HEK293 (cell line): ENCODE data around the gene MECR.

Experiments
- FEZF1 ChIP-seq: fragments of 450-650 bp; formaldehyde crosslinking; IDR thresholded peaks from 2 replicates; pipeline ENCODE4 v1.5.1; 2016; ENCODE audit warnings: missing biosample characterization, missing genetic modification characterization
- GLIS2 ChIP-seq: fragments of 450-650 bp; formaldehyde crosslinking; IDR thresholded peaks from 2 replicates; pipeline ENCODE4 v1.5.1; 2016; ENCODE audit warnings: missing biosample characterization, missing genetic modification characterization
- HOXC10 ChIP-seq: sonication (generic); formaldehyde crosslinking; IDR thresholded peaks from 2 replicates; pipeline ENCODE4 v1.8.1; 2023; ENCODE audit warnings: mild to moderate bottlenecking, missing genetic modification reagents
- KLF10 ChIP-seq: fragments of 450-650 bp; IDR thresholded peaks from 2 replicates; pipeline ENCODE4 v1.5.1; 2018; ENCODE audit warnings: missing biosample characterization, mild to moderate bottlenecking, missing genetic modification characterization
- MYNN ChIP-seq: fragments of 450-650 bp; formaldehyde crosslinking; IDR thresholded peaks from 2 replicates; pipeline ENCODE4 v1.5.1; 2016; ENCODE audit warnings: missing biosample characterization, missing genetic modification characterization, borderline replicate concordance
- OVOL3 ChIP-seq: fragments of 450-650 bp; formaldehyde crosslinking; IDR thresholded peaks from 2 replicates; pipeline ENCODE4 v1.5.1; 2016; ENCODE audit warnings: missing biosample characterization, missing genetic modification characterization
- RBAK ChIP-seq: fragments of 450-650 bp; formaldehyde crosslinking; IDR thresholded peaks from 2 replicates; pipeline ENCODE4 v1.5.1; 2016; ENCODE audit warnings: missing biosample characterization, missing genetic modification characterization
- TCF7L2 ChIP-seq: IDR thresholded peaks from 2 replicates; pipeline ENCODE4 v1.6.1; 2011; ENCODE audit warnings: low read depth, mild to moderate bottlenecking, inconsistent platforms, low read length, moderate library complexity, borderline replicate concordance
- ZBTB21 ChIP-seq: fragments of 450-650 bp; formaldehyde crosslinking; IDR thresholded peaks from 2 replicates; pipeline ENCODE4 v1.5.1; 2017; ENCODE audit warnings: missing biosample characterization, missing genetic modification characterization
- ZFP41 ChIP-seq: fragments of 450-650 bp; formaldehyde crosslinking; IDR thresholded peaks from 2 replicates; pipeline ENCODE4 v1.5.1; 2016; ENCODE audit warnings: missing biosample characterization, missing genetic modification characterization, borderline replicate concordance
- ZNF10 ChIP-seq: fragments of 450-650 bp; formaldehyde crosslinking; IDR thresholded peaks from 2 replicates; pipeline ENCODE4 v1.5.1; 2017; ENCODE audit warnings: missing biosample characterization, missing genetic modification characterization
- ZNF132 ChIP-seq: fragments of 450-650 bp; formaldehyde crosslinking; IDR thresholded peaks from 2 replicates; pipeline ENCODE4 v1.5.1; 2017; ENCODE audit warnings: missing biosample characterization, missing genetic modification characterization, borderline replicate concordance
- ZNF138 ChIP-seq: fragments of 450-650 bp; formaldehyde crosslinking; IDR thresholded peaks from 2 replicates; pipeline ENCODE4 v1.5.1; 2016; ENCODE audit warnings: missing biosample characterization, missing genetic modification characterization, borderline replicate concordance
- ZNF16 ChIP-seq: fragments of 450-650 bp; formaldehyde crosslinking; IDR thresholded peaks from 2 replicates; pipeline ENCODE4 v1.5.1; 2016; ENCODE audit warnings: low read depth, missing biosample characterization, missing genetic modification characterization
- ZNF184 ChIP-seq: fragments of 450-650 bp; IDR thresholded peaks from 2 replicates; pipeline ENCODE4 v1.5.1; 2018; ENCODE audit warnings: missing biosample characterization, mild to moderate bottlenecking, missing genetic modification characterization
- ZNF398 ChIP-seq: fragments of 450-650 bp; formaldehyde crosslinking; IDR thresholded peaks from 2 replicates; pipeline ENCODE4 v1.5.1; 2017; ENCODE audit warnings: missing biosample characterization, missing genetic modification characterization
- ZNF404 ChIP-seq: fragments of 450-650 bp; formaldehyde crosslinking; IDR thresholded peaks from 2 replicates; pipeline ENCODE4 v1.5.1; 2017; ENCODE audit warnings: missing biosample characterization, missing genetic modification characterization
- ZNF423 ChIP-seq: fragments of 450-650 bp; formaldehyde crosslinking; IDR thresholded peaks from 2 replicates; pipeline ENCODE4 v1.5.1; 2016; ENCODE audit warnings: missing biosample characterization, missing genetic modification characterization
- ZNF510 ChIP-seq: fragments of 450-650 bp; formaldehyde crosslinking; IDR thresholded peaks from 2 replicates; pipeline ENCODE4 v1.5.1; 2018; ENCODE audit warnings: mild to moderate bottlenecking, missing genetic modification characterization, missing biosample characterization; ENCODE audit not compliant: insufficient replicate concordance
- ZNF530 ChIP-seq: fragments of 450-650 bp; formaldehyde crosslinking; IDR thresholded peaks from 2 replicates; pipeline ENCODE4 v1.5.1; 2016; ENCODE audit warnings: low read depth, missing biosample characterization, missing genetic modification characterization
- ZNF544 ChIP-seq: fragments of 450-650 bp; formaldehyde crosslinking; IDR thresholded peaks from 2 replicates; pipeline ENCODE4 v1.5.0; 2017; ENCODE audit warnings: missing biosample characterization, missing genetic modification characterization
- ZNF549 ChIP-seq: fragments of 450-650 bp; IDR thresholded peaks from 2 replicates; pipeline ENCODE4 v1.5.1; 2018; ENCODE audit warnings: missing biosample characterization, missing genetic modification characterization, mild to moderate bottlenecking, inconsistent platforms, moderate library complexity
- ZNF560 ChIP-seq: fragments of 450-650 bp; formaldehyde crosslinking; IDR thresholded peaks from 2 replicates; pipeline ENCODE4 v1.5.1; 2017; ENCODE audit warnings: missing biosample characterization, missing genetic modification characterization, borderline replicate concordance
- ZNF645 ChIP-seq: fragments of 450-650 bp; formaldehyde crosslinking; IDR thresholded peaks from 2 replicates; pipeline ENCODE4; 2016; ENCODE audit warnings: missing biosample characterization, missing genetic modification characterization
- ZNF785 ChIP-seq: fragments of 450-650 bp; formaldehyde crosslinking; IDR thresholded peaks from 2 replicates; pipeline ENCODE4 v1.5.1; 2016; ENCODE audit warnings: missing biosample characterization, missing genetic modification characterization
- ZNF791 ChIP-seq: fragments of 450-650 bp; formaldehyde crosslinking; IDR thresholded peaks from 2 replicates; pipeline ENCODE4 v1.5.1; 2016; ENCODE audit warnings: missing biosample characterization, missing genetic modification characterization
- ZNF830 ChIP-seq: fragments of 450-650 bp; IDR thresholded peaks from 2 replicates; pipeline ENCODE4 v1.5.0; 2018; ENCODE audit warnings: missing biosample characterization, missing genetic modification characterization, low read depth, mild to moderate bottlenecking, moderate library complexity
- TF ChIP-seq, protein P1 (sequence below): fragments of 450-650 bp; formaldehyde crosslinking; IDR thresholded peaks from 2 replicates; pipeline ENCODE4 v1.5.1; 2017; ENCODE audit warnings: missing biosample characterization, missing genetic modification characterization
- TF ChIP-seq, protein P2 (sequence below): fragments of 450-650 bp; formaldehyde crosslinking; optimal IDR thresholded peaks from 2 replicates; pipeline ENCODE3; 2016; ENCODE audit warnings: missing biosample characterization, mild to moderate bottlenecking, missing genetic modification characterization

MECR gene

GRCh38 chr1:29181413-29182225, 49.1 kb downstream of the MECR start, which contains the start of gene SRSF4 (continued):
- TF ChIP-seq FEZF1 (tag by site-specific recombination), result peak; percentile 27; the same call in 1 of the 2 replicates
- no peak for TF ChIP-seq ZNF791 (tag by site-specific recombination)
- 0 out of 2 replicates have a peak, but pooled peaks have one; percentile 11 for TF ChIP-seq ZNF16 (tag by site-specific recombination)
- TF ChIP-seq, protein P1, sequence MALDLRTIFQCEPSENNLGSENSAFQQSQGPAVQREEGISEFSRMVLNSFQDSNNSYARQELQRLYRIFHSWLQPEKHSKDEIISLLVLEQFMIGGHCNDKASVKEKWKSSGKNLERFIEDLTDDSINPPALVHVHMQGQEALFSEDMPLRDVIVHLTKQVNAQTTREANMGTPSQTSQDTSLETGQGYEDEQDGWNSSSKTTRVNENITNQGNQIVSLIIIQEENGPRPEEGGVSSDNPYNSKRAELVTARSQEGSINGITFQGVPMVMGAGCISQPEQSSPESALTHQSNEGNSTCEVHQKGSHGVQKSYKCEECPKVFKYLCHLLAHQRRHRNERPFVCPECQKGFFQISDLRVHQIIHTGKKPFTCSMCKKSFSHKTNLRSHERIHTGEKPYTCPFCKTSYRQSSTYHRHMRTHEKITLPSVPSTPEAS (tag by site-specific recombination), result peak; percentile 60
- no peak for TF ChIP-seq ZNF132 (tag by site-specific recombination)
- no peak for TF ChIP-seq TCF7L2
- no peak for TF ChIP-seq ZNF645 (tag by site-specific recombination)
- 0 out of 2 replicates have a peak, but pooled peaks have one; percentile 85 for TF ChIP-seq HOXC10
- no peak for TF ChIP-seq ZBTB21 (tag by site-specific recombination)
- no peak for TF ChIP-seq RBAK (tag by site-specific recombination)
- 0 out of 2 replicates have a peak, but pooled peaks have one; percentile 9 for TF ChIP-seq ZNF10 (tag by site-specific recombination)
- TF ChIP-seq ZNF560 (tag by site-specific recombination), result no peak
- no peak; the same call in 1 of the 2 replicates for TF ChIP-seq ZNF549 (tag by site-specific recombination)
- TF ChIP-seq ZNF510 (tag by site-specific recombination), result no peak
- TF ChIP-seq ZFP41 (tag by site-specific recombination), result no peak
- peak; percentile 51 for TF ChIP-seq GLIS2
- TF ChIP-seq ZNF184 (tag by site-specific recombination), result no peak
- peak; percentile 95 for TF ChIP-seq KLF10 (tag by site-specific recombination)
- no peak for TF ChIP-seq MYNN (tag by site-specific recombination)
- TF ChIP-seq, protein P2, sequence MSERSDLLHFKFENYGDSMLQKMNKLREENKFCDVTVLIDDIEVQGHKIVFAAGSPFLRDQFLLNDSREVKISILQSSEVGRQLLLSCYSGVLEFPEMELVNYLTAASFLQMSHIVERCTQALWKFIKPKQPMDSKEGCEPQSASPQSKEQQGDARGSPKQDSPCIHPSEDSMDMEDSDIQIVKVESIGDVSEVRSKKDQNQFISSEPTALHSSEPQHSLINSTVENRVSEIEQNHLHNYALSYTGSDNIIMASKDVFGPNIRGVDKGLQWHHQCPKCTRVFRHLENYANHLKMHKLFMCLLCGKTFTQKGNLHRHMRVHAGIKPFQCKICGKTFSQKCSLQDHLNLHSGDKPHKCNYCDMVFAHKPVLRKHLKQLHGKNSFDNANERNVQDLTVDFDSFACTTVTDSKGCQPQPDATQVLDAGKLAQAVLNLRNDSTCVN (tag by site-specific recombination), result peak; percentile 100
- no peak for TF ChIP-seq ZNF830 (tag by site-specific recombination)
- TF ChIP-seq ZNF138, result no peak
- TF ChIP-seq ZNF398 (tag by site-specific recombination), result peak; percentile 44
- TF ChIP-seq OVOL3 (tag by site-specific recombination), result peak; percentile 39; the same call in 1 of the 2 replicates
- no peak for TF ChIP-seq ZNF544 (tag by site-specific recombination)
- TF ChIP-seq ZNF404 (tag by site-specific recombination), result no peak
- 0 out of 2 replicates have a peak, but pooled peaks have one; percentile 63 for TF ChIP-seq ZNF785
- TF ChIP-seq ZNF530 (tag by site-specific recombination), result no peak
- TF ChIP-seq ZNF423, result 0 out of 2 replicates have a peak, but pooled peaks have one; percentile 28
